Measurements from ENCODE around the gene HIP1R.
A peak's percentile ranks its signal among the peaks of the same experiment; 100 is the strongest.

Gene HIP1R

DNA sequence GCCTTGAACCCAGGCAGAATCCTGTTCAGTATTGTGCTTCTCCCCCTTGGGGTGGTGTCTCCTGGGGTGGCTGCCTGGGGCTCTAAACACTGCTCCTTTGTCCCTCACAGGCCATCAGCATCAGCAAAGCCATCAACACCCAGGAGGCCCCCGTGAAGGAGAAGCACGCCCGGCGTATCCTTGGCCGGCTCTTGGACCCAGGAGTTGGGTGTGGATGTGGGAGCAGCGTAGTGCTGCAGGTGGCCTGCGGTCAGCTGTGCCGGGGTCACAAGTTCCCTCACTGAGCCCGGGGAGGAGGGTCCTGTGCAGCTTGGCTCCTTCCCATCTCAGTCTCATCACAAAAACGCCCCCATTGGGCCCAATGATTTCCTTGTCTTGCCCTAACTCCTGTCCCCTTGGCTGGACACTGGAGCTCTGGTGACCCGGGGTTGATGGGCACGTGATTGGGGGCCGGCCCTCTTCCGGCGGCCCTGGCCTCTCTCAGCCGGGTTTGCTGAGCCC, 12.7 kb downstream of the HIP1R start:
- DNase-seq: no peak

- no peak for DNase-seq
These were observed 13.5 kb downstream of the HIP1R start for GRCh38 chr12:122848471-122849351.

DNA sequence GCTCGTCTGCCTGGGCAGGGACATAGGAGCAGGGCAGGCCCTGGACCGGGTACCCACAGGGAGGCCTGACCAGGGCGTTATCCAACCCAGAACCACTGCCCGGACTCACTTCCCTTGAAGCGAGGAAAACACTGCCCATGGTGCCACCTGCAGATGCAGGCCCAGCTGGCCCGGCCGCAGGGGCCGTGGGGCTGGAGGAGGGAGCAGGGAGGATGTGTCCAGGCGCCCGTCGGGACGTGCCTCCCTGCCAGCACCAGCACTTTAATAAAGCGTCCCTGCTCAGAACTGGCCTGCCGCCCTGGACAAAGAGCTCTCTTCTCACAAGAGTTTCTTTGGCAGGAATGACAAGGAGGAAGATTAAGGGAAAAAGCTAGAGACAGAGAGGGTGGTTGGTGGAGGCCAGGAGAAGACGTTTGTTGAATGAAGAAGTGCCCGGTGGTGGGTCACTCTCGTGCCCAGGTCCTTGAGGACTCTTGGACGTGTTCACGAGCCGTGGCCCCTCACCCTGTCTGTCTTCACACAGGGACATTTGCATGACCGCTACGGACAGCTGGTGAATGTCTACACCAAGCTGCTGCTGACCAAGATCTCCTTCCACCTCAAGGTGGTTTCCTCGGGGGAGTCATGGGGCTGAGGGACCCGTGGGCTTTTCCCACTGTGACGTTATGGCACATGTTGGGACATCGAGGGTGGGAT, 14.2 kb downstream of the HIP1R start:
- no peak for DNase-seq

- DNase-seq: no peak
These were observed 14.8 kb downstream of the HIP1R start for GRCh38 chr12:122850048-122850445.

- no peak for DNase-seq
These were observed 15.6 kb downstream of the HIP1R start for GRCh38 chr12:122850695-122851350.

DNA sequence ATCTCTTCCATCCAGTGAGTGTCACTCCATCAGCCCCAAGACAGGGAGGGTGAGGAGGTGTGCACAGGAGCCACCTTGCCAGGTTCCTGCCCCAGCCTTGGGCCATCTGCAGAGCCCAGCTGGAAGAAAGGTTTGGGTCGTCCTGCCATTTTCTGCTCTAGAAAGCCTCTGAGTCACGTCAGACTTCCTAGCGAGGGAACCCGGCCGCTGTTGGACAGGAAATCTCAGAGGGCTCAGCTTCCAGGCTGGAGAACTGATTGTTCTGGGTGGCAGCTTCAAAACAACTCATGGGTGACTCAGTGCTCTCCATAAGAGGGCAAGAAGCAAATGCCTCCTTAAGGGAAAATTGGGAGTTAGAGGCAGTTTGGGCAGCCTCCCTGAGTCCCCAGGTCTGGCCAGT, 16.6 kb downstream of the HIP1R start:
- no peak for DNase-seq

GRCh38 chr12:122852336-122853275, 17.3 kb downstream of the HIP1R start:
- no peak for DNase-seq

GRCh38 chr12:122853582-122854245, 18.5 kb downstream of the HIP1R start:
- DNase-seq: no peak

- DNase-seq: no peak
These were observed 19.3 kb downstream of the HIP1R start for GRCh38 chr12:122854554-122854953.

DNA sequence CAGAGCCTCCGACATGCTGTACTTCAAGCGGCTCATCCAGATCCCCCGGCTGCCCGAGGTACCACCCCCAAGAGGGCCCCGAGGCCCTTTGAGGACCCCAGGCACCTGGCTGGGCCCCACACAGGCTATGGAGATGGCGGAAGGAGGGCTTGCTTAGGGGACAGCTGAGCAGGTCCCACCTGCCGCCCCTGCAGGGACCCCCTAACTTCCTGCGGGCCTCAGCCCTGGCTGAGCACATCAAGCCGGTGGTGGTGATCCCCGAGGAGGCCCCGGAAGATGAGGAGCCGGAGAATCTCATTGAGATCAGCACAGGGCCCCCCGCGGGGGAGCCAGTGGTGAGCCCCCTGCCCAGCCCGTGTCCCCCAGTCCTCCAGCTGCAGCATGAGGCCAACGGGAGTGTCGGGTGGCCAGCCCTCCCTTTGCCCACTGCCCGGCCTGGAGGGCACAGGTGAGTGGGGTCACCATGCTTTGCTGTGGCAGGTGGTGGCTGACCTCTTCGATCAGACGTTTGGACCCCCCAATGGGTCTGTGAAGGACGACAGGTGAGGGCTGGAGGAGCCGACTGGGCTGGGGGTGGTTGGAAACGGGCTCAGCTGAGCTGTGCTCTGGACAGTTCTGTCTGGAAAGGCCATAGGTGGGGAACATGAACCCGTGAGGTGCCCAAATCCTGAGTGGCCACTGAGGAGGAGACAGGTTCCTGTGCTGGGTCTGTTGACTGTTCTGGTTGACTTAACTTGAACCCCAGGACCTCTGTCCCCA, 20.0 kb downstream of the HIP1R start:
- no peak for DNase-seq

DNA sequence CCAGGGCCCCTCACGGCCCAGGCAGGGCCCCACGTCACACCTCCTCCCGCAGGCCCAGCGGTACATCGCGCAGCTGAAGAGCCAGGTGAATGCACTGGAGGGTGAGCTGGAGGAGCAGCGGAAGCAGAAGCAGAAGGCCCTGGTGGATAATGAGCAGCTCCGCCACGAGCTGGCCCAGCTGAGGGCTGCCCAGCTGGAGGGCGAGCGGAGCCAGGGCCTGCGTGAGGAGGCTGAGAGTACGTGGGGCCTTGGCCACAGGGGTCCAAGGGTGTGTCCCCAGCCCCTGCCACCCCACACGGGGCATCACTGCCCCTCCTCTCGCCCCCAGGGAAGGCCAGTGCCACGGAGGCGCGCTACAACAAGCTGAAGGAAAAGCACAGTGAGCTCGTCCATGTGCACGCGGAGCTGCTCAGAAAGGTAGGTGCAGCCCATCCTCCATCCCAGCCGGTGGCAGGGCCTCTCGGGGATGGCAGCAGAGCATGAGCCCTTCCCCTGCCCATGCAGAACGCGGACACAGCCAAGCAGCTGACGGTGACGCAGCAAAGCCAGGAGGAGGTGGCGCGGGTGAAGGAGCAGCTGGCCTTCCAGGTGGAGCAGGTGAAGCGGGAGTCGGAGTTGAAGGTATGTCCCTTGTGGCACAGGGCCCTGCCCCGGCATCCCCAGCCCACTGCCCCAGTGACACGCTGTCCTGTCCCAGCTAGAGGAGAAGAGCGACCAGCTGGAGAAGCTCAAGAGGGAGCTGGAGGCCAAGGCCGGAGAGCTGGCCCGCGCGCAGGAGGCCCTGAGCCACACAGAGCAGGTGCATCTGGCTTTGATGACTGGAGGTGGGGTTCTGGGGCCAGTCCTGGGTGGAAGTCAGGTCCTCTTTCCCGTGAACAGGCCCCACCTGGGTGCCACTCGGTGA, 20.9 kb downstream of the HIP1R start:
- no peak for DNase-seq

DNA sequence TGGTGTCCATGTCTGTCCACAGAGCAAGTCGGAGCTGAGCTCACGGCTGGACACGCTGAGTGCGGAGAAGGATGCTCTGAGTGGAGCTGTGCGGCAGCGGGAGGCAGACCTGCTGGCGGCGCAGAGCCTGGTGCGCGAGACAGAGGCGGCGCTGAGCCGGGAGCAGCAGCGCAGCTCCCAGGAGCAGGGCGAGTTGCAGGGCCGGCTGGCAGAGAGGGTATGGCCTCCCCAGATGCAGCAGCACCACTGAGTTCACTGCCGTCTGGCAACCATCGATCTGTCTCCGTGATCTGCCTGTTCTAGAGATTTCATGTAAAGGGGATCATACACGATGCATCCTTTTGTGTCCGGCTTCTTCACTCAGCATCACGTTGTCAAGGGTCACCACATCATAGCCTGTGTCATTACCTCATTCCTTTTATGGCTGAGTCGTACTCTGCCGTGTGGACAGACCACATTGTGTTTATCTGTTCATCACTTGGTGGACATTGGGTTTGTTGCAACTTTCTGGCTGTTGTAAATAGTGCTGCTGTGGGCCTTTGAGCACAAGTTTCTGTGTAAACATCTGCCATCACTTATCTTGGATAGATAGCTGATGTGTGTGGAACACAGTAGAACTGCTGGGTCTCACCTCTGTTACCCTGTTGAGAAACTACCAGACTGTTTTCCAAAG, 21.9 kb downstream of the HIP1R start:
- DNase-seq: no peak

- DNase-seq: no peak
These were observed 22.9 kb downstream of the HIP1R start for GRCh38 chr12:122858171-122858570.

DNA sequence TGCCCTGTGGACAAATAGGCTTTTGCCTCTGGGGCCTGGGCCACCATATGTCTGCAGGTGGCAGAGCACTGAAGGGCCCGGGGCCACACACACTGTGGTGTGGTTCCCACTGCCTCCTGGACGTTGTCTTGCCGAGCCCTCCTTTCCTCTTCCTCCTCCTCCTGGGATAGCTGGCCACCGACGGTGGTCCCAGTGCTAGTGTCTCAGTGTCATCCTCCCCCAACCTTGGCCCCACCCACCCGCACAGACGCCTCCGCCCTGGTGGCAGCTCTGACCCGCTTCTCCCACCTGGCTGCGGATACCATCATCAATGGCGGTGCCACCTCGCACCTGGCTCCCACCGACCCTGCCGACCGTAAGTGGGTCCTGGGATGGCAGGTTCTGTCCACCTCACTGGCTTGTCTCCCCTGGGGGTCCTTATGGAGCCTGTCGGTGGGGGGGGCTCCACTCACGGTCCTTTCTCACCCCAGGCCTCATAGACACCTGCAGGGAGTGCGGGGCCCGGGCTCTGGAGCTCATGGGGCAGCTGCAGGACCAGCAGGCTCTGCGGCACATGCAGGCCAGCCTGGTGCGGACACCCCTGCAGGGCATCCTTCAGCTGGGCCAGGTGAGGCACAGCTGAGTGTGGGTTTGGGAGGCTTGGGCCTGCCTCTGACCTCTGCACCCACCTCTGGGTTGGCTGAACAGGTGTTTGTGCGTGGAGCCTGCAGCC, 23.5 kb downstream of the HIP1R start:
- DNase-seq: no peak

- DNase-seq: no peak
These were observed 24.2 kb downstream of the HIP1R start for GRCh38 chr12:122859303-122860039.

DNA sequence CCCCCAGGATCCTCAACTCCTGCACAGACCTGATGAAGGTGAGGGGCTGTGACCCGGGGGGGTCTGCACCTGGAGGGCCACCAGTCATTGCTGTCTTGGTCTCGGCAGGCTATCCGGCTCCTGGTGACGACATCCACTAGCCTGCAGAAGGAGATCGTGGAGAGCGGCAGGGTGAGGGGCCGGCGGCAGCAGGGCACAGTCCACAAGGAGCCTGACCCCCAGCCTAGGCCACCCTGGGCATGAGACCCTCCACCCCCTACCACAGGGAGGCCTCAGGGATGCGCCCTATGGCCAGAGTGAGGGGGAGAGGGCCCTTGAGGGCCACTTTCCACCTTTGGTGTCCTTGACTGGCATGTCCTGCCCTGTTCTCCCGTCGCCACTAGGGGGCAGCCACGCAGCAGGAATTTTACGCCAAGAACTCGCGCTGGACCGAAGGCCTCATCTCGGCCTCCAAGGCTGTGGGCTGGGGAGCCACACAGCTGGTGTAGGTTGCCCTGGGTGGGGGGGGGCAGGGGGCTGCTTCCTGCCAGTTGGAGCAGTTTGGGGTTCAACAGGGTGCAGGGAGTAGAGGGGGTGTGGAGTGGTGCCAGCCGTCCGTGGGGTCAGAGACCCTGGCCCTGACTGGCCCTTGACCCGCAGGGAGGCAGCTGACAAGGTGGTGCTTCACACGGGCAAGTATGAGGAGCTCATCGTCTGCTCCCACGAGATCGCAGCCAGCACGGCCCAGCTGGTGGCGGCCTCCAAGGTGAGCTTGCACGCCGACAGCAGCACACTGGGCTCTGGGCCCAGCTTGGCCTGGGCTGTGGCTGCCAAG, 25.0 kb downstream of the HIP1R start:
- peak; percentile 96 for DNase-seq

Data from activated CD8-positive, alpha-beta memory T cell treated with anti-CD3 and anti-CD28 coated beads for 24 hours (primary cell).